ENCODE data around the gene ZNF302.
A peak's percentile ranks its signal among the peaks of the same experiment; 100 is the strongest.

The ZNF302 gene

DNA sequence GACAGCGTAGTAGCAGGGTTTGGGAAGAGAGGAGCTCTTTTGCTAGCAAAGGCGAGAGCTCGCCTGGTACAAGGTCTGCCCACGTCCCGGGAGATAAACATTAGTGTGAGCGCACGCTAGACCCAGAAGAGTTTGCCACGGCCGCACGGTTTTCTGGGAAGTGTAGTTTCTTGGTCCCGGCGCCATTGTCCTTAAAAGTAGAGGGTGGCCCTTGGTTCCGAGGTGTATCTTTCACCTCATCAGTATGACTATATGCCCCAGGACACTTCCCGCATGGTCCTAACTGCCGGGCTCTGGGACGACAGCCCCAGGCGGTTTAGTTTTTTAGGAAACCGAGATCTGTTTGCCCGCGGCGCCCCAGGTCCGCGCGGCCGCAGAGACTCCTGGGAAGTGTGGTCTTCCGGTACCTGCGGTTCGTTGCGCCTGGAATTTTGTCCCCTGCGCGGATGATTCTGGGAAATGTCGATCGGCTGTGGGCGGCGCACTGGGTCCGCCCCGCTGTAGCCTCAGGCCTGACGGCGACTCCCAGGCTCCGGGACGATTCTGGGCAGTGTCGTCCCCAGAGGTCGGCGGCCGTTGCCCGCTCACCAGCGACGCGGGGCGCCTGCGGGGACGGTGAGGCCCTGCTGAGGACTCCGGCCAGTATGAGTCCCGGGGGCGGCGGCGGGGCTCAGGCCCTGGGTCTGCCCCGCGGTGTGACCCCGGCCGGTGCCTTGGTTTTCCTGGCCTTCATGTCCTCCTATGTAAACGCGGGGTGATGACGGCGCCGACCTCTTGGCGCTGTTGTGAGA lies 56.5 kb downstream of the ZNF302 start, which contains the start of gene ZNF181:
Gene ZNF181 (plus strand): TSS at position 498 of the 791 bp plus-strand sequence. CDS start 795 bp downstream, outside the sequence.
- peak; percentile 94 for DNase-seq

- DNase-seq: no peak
Observed at GRCh38 chr19:34734537-34735103, 57.1 kb downstream of the ZNF302 start.

Data from femur (tissue), 1 donor.